Smooth muscle cell of the brain vasculature (primary cell): ENCODE data around the gene GJB4.

Experiments
- DNase-seq: peaks from one replicate; pipeline ENCODE4 v3.0.0-alpha.2; 2012; ENCODE audit warnings: low read depth, low spot score

Gene GJB4

GRCh38 chr1:34778381-34778780, 18.8 kb downstream of the GJB4 start:
- no peak for DNase-seq

DNA sequence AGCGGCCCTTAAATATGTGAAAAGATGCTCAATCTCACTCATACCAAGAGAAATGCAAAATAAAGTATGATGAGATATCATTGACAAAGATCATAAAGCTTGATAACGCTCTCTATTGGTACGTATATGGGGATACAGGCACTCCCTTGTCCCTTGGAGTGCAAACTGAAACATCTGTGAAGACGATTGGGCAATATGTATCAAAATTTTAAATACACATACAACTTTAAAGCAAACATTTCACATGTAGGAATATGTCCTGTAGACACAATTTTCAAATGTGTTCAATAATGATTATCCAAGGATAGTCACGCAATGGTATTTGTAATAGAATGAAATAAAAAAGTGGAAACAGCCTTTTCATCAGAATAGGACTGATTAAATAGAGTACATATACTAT, 19.5 kb downstream of the GJB4 start:
- no peak for DNase-seq

- DNase-seq: no peak
Observed at GRCh38 chr1:34779526-34779925, 20.0 kb downstream of the GJB4 start.

- no peak for DNase-seq
Observed at GRCh38 chr1:34779962-34780361, 20.4 kb downstream of the GJB4 start.

- no peak for DNase-seq
Observed at GRCh38 chr1:34780528-34780927, 21.0 kb downstream of the GJB4 start.

DNA sequence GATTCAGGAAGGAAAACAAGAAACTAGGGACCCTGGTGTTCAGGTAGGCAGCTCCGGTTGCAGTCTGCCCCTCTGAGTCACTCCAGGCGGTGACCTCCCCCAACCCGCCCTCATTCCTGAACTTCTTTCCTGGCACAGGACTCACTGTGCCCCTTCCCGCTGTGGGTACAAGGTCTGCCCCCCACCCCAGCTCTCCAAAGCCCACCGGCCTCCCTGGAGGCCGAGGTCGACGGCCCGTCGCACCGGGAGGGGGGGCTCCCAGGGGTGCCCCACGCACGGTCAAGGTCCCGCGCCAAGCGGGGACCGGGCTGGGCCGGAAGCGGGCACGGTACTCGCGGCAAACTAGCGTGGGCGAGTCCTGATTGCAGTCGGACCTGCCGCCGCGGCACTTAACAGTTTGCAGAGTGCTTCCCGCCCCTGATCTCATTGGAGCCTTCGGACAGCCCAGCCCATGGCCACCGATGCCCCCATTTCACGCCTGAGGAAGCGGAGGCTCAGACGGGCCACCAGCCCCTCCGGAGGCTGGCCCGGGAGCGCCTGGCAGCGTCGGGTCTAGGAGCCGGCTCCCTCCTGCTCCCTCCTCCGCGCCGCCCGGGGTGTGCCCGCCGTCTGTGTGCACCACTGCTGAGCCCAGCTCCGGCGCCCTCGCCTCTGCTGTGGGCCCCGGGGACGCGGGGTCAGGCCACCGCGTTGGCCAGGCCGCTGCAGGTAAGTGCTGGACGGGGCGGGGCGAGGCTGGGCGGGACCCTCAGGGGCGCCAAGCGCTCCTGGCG, 21.7 kb downstream of the GJB4 start, which contains the start of gene GJB3:
GJB3 (plus strand) TSS at position 144 of the 773 bp plus-strand sequence. CDS start 3,549 bp downstream, outside the sequence.
- no peak for DNase-seq

DNA sequence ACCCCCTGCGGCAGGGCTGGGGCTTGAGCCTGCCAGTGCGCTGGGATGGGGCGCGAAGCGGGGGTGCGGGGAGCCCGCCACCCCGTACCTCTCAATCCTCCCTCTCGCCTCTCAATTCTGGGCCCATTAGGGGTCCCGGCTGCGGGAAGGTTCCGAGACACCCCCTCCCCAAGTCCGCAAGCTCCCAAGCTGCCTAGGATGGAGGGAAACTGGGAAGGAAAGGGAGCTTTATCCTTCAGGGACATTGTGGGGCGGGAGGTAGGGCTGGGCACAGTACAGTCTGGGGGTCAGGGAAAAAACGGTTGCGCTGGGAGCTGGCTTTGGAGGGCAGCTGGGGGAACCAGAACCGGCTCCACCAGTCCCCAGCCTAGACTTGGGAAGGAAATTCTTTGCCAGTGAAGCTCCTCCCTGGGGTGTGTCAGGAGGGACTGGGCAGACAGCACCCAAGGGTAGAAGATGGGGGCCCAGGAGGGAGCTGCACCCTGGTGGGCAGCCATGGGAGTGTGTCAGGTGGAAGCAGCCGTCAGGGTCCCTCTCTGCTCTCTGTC, 22.4 kb downstream of the GJB4 start:
- DNase-seq: no peak

GRCh38 chr1:34784751-34785221, 25.2 kb downstream of the GJB4 start:
- DNase-seq: no peak

- no peak for DNase-seq
Observed at GRCh38 chr1:34785231-34785874, 25.8 kb downstream of the GJB4 start.

DNA sequence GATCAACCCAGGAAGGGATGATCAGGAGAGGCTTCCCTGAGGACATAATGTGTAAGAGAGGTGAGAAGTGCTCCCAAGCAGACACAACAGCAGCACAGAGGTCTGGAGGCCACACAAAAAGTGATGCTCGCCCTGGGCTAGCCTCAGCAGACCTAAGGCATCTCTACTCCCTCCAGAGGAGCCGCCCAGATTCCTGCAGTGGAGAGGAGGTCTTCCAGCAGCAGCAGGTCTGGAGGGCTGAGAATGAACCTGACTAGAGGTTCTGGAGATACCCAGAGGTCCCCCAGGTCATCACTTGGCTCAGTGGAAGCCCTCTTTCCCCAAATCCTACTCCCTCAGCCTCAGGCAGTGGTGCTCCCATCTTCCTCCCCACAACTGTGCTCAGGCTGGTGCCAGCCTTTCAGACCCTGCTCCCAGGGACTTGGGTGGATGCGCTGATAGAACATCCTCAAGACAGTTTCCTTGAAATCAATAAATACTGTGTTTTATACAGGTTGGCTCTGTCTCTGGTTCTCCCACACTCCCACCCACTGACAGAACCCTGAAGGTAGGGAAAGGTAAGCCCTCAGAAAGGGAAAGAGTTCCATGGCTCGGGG, 26.4 kb downstream of the GJB4 start:
- DNase-seq: no peak

DNA sequence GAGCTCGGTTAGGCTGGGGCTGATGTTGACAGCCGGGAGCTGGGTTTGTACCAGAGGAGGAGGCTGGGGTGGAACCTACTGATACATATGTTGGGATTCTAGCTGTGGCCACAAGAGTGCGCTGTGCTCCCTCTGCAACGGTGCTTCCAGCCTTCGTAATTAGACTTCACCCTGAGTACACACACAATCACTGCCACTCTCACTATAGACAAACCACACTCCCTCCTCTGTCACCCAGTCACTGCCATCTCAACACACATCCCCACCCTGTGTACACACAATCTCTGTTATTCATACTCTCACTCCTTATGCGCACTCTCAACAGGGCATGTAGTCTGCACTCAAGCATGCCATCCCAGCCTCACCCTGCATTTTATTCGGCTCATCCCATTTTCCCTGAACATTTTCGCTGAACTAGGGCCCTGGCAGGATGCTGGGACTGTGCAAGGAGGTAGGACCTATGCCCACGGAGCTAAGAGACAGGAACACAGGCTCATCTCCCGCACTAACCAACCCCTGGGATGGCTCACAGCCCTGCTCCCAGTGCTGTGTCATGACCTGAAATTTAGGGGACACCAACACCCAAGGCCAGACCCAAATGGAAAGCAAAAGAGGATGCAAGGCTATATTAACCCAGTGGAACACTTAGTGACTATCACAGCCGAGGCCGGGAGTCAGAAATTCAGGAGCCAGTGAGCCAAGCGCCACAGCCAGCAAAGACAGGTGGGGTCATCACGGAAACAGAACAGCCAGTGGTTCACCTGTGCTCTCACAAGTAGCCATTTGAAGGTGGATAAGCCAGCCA, 27.2 kb downstream of the GJB4 start:
- DNase-seq: peak; percentile 29

DNA sequence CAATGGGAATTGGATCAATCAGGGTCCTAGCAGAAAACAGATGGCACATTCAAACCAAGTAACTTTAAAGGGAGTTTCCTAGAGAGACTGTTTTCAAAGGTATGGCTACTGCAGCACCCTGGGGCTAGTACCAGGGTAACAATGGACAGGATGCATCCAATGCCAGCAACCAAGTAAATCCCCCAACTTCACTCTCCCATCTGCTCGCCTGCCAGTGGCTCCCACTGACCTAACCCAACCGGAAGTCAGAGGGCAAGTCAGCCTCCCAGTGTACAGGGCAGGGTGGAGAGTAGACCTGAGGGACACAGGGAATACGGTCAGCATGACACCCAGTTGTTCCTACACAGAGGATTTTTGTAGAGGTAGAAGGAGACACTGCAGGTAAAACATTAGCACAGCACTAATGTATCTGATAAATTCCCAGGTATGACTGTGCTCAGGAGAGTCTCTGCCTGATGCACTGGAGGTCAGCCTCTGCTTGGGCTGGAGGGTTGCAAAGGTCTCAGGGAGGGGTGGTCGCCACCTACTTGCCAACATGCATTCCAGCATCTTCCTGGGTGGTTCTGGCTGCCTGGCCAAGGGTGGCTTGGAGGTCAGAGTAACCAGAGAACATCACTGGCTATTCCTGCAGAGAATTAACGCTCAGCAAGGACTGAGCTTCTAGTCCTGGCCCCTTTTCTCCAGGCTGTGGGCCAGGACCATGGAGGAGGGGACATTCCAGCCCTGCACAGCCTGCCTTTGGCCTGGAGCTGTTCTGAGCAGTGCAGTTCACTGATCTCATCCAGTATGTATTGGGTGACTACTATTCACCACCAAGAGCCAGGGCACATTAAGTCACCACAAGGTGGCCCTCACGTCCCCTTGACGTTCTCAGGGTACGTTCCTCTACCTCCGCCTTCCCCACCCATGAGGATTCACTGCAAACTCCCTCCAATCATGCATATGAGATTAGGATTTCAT, 28.2 kb downstream of the GJB4 start:
- no peak for DNase-seq

DNA sequence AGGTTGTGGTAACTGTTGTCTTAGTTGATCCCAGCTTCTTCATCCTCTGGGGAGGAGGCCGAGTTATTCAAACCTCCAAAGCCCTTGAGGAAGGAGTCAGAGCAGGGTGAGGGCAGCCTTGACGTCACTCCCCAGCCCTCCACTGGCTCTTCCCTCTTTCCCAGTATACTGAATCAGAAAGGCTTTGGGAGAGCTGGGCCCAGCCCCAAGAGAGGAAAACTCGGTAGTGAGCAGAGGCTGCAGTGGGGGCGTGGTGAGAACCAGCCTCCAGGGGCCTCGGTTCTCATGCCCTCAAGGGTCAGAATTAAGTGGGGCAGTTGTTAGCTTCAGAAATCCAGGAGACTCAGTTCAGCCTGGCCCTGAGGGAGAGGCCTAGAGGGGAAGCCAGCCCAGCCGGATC, 31.4 kb downstream of the GJB4 start:
- no peak for DNase-seq

DNA sequence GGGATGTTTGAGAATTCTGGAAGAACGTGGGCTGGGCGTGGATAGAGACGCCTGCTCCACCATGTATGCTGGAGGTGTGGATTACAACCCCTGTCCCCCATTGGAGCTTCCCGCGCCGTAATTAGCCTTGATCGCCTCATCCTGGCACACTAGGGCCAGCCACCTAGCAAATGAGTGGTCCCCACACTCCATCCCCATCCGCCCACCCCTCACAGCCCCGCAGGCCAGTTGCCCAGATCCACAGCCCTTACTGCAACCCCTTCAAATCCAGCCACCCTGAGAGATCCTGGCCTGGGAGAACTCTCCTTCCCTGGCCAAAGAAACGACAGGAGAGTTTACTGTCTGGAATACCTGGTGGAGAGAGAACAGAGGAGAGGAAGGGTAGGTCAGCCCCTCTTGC, 32.9 kb downstream of the GJB4 start:
- DNase-seq: no peak

- DNase-seq: no peak
Observed at GRCh38 chr1:34792868-34793727, 33.6 kb downstream of the GJB4 start, which contains the start of gene GJA4. Gene GJA4 (plus strand): TSS chr1:34792999. CDS start chr1:34794214, 1,215 bp downstream.

DNA sequence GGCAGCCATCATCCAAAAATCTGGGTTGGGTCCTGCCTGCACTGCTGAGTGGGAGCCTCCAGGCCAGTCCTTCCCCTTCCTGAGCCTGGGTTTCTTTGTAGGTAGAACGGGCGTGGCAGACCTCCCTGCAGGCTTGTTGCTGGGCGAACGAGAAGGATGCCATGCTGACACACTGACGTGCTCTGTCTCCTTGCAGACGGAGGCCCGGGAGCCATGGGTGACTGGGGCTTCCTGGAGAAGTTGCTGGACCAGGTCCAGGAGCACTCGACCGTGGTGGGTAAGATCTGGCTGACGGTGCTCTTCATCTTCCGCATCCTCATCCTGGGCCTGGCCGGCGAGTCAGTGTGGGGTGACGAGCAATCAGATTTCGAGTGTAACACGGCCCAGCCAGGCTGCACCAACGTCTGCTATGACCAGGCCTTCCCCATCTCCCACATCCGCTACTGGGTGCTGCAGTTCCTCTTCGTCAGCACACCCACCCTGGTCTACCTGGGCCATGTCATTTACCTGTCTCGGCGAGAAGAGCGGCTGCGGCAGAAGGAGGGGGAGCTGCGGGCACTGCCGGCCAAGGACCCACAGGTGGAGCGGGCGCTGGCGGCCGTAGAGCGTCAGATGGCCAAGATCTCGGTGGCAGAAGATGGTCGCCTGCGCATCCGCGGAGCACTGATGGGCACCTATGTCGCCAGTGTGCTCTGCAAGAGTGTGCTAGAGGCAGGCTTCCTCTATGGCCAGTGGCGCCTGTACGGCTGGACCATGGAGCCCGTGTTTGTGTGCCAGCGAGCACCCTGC, 34.7 kb downstream of the GJB4 start:
- DNase-seq: no peak

- DNase-seq: no peak
Observed at GRCh38 chr1:34794790-34795180, 35.2 kb downstream of the GJB4 start.

- no peak for DNase-seq
Observed at GRCh38 chr1:34795916-34796315, 36.4 kb downstream of the GJB4 start.

DNA sequence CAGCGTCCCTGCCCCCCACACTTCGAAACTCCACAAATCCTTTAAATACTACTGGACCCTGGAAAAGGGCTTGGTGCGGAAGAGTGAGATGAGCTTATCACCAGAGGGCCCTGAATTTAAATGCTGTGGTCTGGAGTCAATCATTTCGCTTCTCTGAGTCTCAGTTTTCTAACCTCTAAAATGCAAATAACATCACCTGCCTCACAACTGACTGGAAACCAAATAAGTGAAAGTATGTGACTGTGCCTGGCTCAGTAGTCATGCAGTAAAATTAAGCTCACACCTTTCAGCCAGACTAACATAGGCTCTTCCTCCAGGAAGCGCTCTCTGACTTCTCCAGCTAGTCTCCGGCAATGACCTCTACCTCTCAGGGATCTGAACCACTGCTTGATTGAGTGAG, 37.5 kb downstream of the GJB4 start:
- DNase-seq: no peak
